ENCODE measurements around the gene PRDM2. TPM values are rescaled to one million over a fixed set of nuclear protein-coding genes. Genes with fewer than 3 reads are reported as not detected.
A peak's percentile ranks its signal among the peaks of the same experiment; 100 is the strongest.
"Not testable (repeated sequence)": the region's sequence is repeated elsewhere in the genome, so short reads cannot be mapped to it uniquely, and the experiment has no call there.

The PRDM2 gene
- total and polyA plus RNA-seq, 2 donors: 19.4 to 25.5 TPM

- Histone ChIP-seq H3K36me3 (ENCODE audit: control insufficient read depth in 2 of 2, insufficient read depth in 2 of 2, low read length in 1 of 2) (no peaks in the 10 kb centered on the region), H3K27me3 (ENCODE audit: control insufficient read depth in 2 of 2, insufficient read depth in 1 of 2, low read length in 1 of 2) (no peaks in the 10 kb centered on the region), H3K9me3 (ENCODE audit: control insufficient read depth in 2 of 2, insufficient read depth in 1 of 2, low read length in 1 of 2) (peaks cover 0 to 4% of the 10 kb centered on the region in 2 donors), H3K4me3 (ENCODE audit: low read length in 2 of 2) (no peak overlapping the region), H3K4me1 (ENCODE audit: control insufficient read depth in 2 of 2, insufficient read depth in 2 of 2, low read length in 2 of 2) (peaks cover 8 to 11% of the 10 kb centered on the region in 2 donors), H3K27ac (ENCODE audit: low read depth in 1 of 2, low read length in 1 of 2) (peak overlapping the region; percentile 27 to 34)
- WGBS: 89% methylated on average over 2 of the region's 2 CpGs
- DNase-seq (ENCODE audit: low read depth in 6 of 9, low spot score in 9 of 9): no peak
Observed at GRCh38 chr1:13703128-13703513, 3.1 kb downstream of the PRDM2 start.

- H3K9me3 ChIP-seq (ENCODE audit: control insufficient read depth in 2 of 2, insufficient read depth in 1 of 2, low read length in 1 of 2): peaks cover 0 to 3% of the 10 kb centered on the region in 2 donors
- no peaks in the 10 kb centered on the region for H3K27me3 ChIP-seq (ENCODE audit: control insufficient read depth in 2 of 2, insufficient read depth in 1 of 2, low read length in 1 of 2)
- WGBS: 96% methylated on average over 9 of the region's 9 CpGs
- H3K27ac ChIP-seq (ENCODE audit: low read depth in 1 of 2, low read length in 1 of 2): peak overlapping the region in 1 of 2 donors; percentile 34
- no peak overlapping the region for H3K4me3 ChIP-seq (ENCODE audit: low read length in 2 of 2)
- DNase-seq (ENCODE audit: low read depth in 6 of 9, low spot score in 9 of 9): no peak
- peaks cover 8 to 11% of the 10 kb centered on the region in 2 donors for H3K4me1 ChIP-seq (ENCODE audit: control insufficient read depth in 2 of 2, insufficient read depth in 2 of 2, low read length in 2 of 2)
- no peaks in the 10 kb centered on the region for H3K36me3 ChIP-seq (ENCODE audit: control insufficient read depth in 2 of 2, insufficient read depth in 2 of 2, low read length in 1 of 2)
Observed at GRCh38 chr1:13703558-13704490, 3.8 kb downstream of the PRDM2 start.

- 80% methylated on average over 2 of the region's 2 CpGs for whole genome bisulfite sequencing
- DNase-seq (ENCODE audit: low read depth in 6 of 9, low spot score in 9 of 9): no peak
Observed at GRCh38 chr1:13706046-13706445, 6.1 kb downstream of the PRDM2 start.

GRCh38 chr1:13707164-13707563, 7.2 kb downstream of the PRDM2 start:
- no peaks in the 10 kb centered on the region for H3K9me3 ChIP-seq (ENCODE audit: control insufficient read depth in 2 of 2, insufficient read depth in 1 of 2, low read length in 1 of 2)
- H3K36me3 ChIP-seq (ENCODE audit: control insufficient read depth in 2 of 2, insufficient read depth in 2 of 2, low read length in 1 of 2): no peaks in the 10 kb centered on the region
- H3K27me3 ChIP-seq (ENCODE audit: control insufficient read depth in 2 of 2, insufficient read depth in 1 of 2, low read length in 1 of 2): no peaks in the 10 kb centered on the region
- no peak overlapping the region for H3K4me3 ChIP-seq (ENCODE audit: low read length in 2 of 2)
- DNase-seq (ENCODE audit: low read depth in 6 of 9, low spot score in 9 of 9): no peak
- H3K4me1 ChIP-seq (ENCODE audit: control insufficient read depth in 2 of 2, insufficient read depth in 2 of 2, low read length in 2 of 2): peaks cover 0 to 4% of the 10 kb centered on the region in 2 donors
- no peak overlapping the region for H3K27ac ChIP-seq (ENCODE audit: low read depth in 1 of 2, low read length in 1 of 2)
- 95% methylated on average over 3 of the region's 3 CpGs for WGBS

More at GRCh38 chr1:13706046-13706445, 6.1 kb downstream of the PRDM2 start:
- Histone ChIP-seq H3K36me3 (ENCODE audit: control insufficient read depth in 2 of 2, insufficient read depth in 2 of 2, low read length in 1 of 2) (no peaks in the 10 kb centered on the region), H3K27me3 (ENCODE audit: control insufficient read depth in 2 of 2, insufficient read depth in 1 of 2, low read length in 1 of 2) (no peaks in the 10 kb centered on the region), H3K4me1 (ENCODE audit: control insufficient read depth in 2 of 2, insufficient read depth in 2 of 2, low read length in 2 of 2) (peaks cover 0 to 4% of the 10 kb centered on the region in 2 donors), H3K4me3 (ENCODE audit: low read length in 2 of 2) (no peak overlapping the region), H3K27ac (ENCODE audit: low read depth in 1 of 2, low read length in 1 of 2) (peak overlapping the region in 1 of 2 donors; percentile 37), H3K9me3 (ENCODE audit: control insufficient read depth in 2 of 2, insufficient read depth in 1 of 2, low read length in 1 of 2) (no peaks in the 10 kb centered on the region)

GRCh38 chr1:13708380-13708982, 8.5 kb downstream of the PRDM2 start:
- no peak for DNase-seq (ENCODE audit: low read depth in 6 of 9, low spot score in 9 of 9)
- Histone ChIP-seq H3K36me3 (ENCODE audit: control insufficient read depth in 2 of 2, insufficient read depth in 2 of 2, low read length in 1 of 2) (no peaks in the 10 kb centered on the region), H3K9me3 (ENCODE audit: control insufficient read depth in 2 of 2, insufficient read depth in 1 of 2, low read length in 1 of 2) (no peaks in the 10 kb centered on the region), H3K4me1 (ENCODE audit: control insufficient read depth in 2 of 2, insufficient read depth in 2 of 2, low read length in 2 of 2) (peaks cover 0 to 4% of the 10 kb centered on the region in 2 donors), H3K27me3 (ENCODE audit: control insufficient read depth in 2 of 2, insufficient read depth in 1 of 2, low read length in 1 of 2) (no peaks in the 10 kb centered on the region), H3K27ac (ENCODE audit: low read depth in 1 of 2, low read length in 1 of 2) (no peak overlapping the region), H3K4me3 (ENCODE audit: low read length in 2 of 2) (no peak overlapping the region)
- WGBS: 88% methylated on average over 10 of the region's 10 CpGs

- Histone ChIP-seq H3K27ac (ENCODE audit: low read depth in 1 of 2, low read length in 1 of 2) (no peak overlapping the region), H3K9me3 (ENCODE audit: control insufficient read depth in 2 of 2, insufficient read depth in 1 of 2, low read length in 1 of 2) (no peaks in the 10 kb centered on the region), H3K36me3 (ENCODE audit: control insufficient read depth in 2 of 2, insufficient read depth in 2 of 2, low read length in 1 of 2) (no peaks in the 10 kb centered on the region), H3K27me3 (ENCODE audit: control insufficient read depth in 2 of 2, insufficient read depth in 1 of 2, low read length in 1 of 2) (no peaks in the 10 kb centered on the region), H3K4me1 (ENCODE audit: control insufficient read depth in 2 of 2, insufficient read depth in 2 of 2, low read length in 2 of 2) (peaks cover 0 to 4% of the 10 kb centered on the region in 2 donors), H3K4me3 (ENCODE audit: low read length in 2 of 2) (no peak overlapping the region)
- no peak for DNase-seq (ENCODE audit: low read depth in 6 of 9, low spot score in 9 of 9)
- WGBS: 98% methylated on average over 2 of the region's 2 CpGs
Observed at GRCh38 chr1:13710086-13710485, 10.1 kb downstream of the PRDM2 start.

- Histone ChIP-seq H3K27ac (ENCODE audit: low read depth in 1 of 2, low read length in 1 of 2) (no peak overlapping the region), H3K27me3 (ENCODE audit: control insufficient read depth in 2 of 2, insufficient read depth in 1 of 2, low read length in 1 of 2) (no peaks in the 10 kb centered on the region), H3K4me1 (ENCODE audit: control insufficient read depth in 2 of 2, insufficient read depth in 2 of 2, low read length in 2 of 2) (no peaks in the 10 kb centered on the region), H3K36me3 (ENCODE audit: control insufficient read depth in 2 of 2, insufficient read depth in 2 of 2, low read length in 1 of 2) (no peaks in the 10 kb centered on the region), H3K9me3 (ENCODE audit: control insufficient read depth in 2 of 2, insufficient read depth in 1 of 2, low read length in 1 of 2) (no peaks in the 10 kb centered on the region), H3K4me3 (ENCODE audit: low read length in 2 of 2) (no peak overlapping the region)
- DNase-seq (ENCODE audit: low read depth in 6 of 9, low spot score in 9 of 9): no peak
- 97% methylated on average over 3 of the region's 3 CpGs for WGBS
Observed at GRCh38 chr1:13714851-13715250, 14.9 kb downstream of the PRDM2 start.

GRCh38 chr1:13715616-13716287, 15.8 kb downstream of the PRDM2 start:
- not testable (repeated sequence) for H3K27me3 ChIP-seq (ENCODE audit: control insufficient read depth in 2 of 2, insufficient read depth in 1 of 2, low read length in 1 of 2); H3K4me1 ChIP-seq (ENCODE audit: control insufficient read depth in 2 of 2, insufficient read depth in 2 of 2, low read length in 2 of 2); H3K9me3 ChIP-seq (ENCODE audit: control insufficient read depth in 2 of 2, insufficient read depth in 1 of 2, low read length in 1 of 2); H3K27ac ChIP-seq (ENCODE audit: low read depth in 1 of 2, low read length in 1 of 2); H3K36me3 ChIP-seq (ENCODE audit: control insufficient read depth in 2 of 2, insufficient read depth in 2 of 2, low read length in 1 of 2); DNase-seq (ENCODE audit: low read depth in 6 of 9, low spot score in 9 of 9); H3K4me3 ChIP-seq (ENCODE audit: low read length in 2 of 2)
- WGBS: 98% methylated on average over 9 of the region's 9 CpGs
